ENCODE results near the gene SHANK1. TPM values are rescaled to one million over a fixed set of nuclear protein-coding genes. Genes with fewer than 3 reads are reported as not detected.

SHANK1 gene
- total and polyA plus RNA-seq, 2 donors from 2014 or later = 0.24 to 0.35 TPM

DNA sequence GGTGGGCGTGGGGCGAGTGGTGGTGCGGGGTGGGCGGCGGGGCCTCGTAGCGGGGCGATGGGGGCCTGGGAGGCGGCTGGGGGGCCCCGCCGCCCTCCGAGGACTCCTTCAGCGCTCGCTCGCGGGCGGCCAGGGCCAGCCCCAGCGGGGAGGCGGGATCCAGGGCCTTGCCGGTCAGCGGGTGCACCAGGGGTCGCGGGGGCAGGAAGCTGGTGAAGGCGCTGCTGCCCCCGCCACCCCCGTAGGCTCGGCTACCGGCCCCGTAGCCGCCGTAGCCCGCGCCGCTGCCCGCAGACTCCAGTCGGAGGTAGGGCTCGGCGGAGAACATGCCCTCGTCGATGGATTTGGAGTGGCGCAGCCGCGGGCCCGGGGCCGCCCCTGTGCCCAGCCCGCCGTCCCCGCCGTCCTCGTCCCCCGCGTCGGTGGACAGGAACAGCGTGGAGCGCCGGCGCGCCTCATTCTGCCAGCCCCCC is 51.8 kb downstream of the SHANK1 start:
- no peak overlapping the region for H3K27ac ChIP-seq (ENCODE audit: low read depth in 2 of 2, low read length in 2 of 2)
- peak in 2 of 5 donors; percentile 51 to 62 for DNase-seq
- FAIRE-seq = no peak
- H3K9me3 ChIP-seq (ENCODE audit: control insufficient read depth in 2 of 3, insufficient read depth in 1 of 3, low read length in 3 of 3) = no peaks in the 10 kb centered on the region
- intact Hi-C loops (cut with DNase I) = no loop called here
- H3K36me3 ChIP-seq (ENCODE audit: control insufficient read depth in 2 of 3, insufficient read depth in 3 of 3, low read length in 3 of 3) = no peaks in the 10 kb centered on the region
- no peak for TF ChIP-seq CTCF (IDR thresholded peaks at IDR 0.05; ENCODE audit: borderline replicate concordance, extremely low read depth, insufficient read depth)
- no peak overlapping the region for H3K4me3 ChIP-seq (ENCODE audit: low read length in 3 of 3)
- peaks cover 7% of the 10 kb centered on the region for H3K27me3 ChIP-seq (ENCODE audit: control insufficient read depth, insufficient read depth, low read length)
- no peak overlapping the region for H3K9ac ChIP-seq (ENCODE audit: low read length in 3 of 3)
- H3K4me1 ChIP-seq (ENCODE audit: control insufficient read depth in 2 of 3, insufficient read depth in 2 of 3, low read depth in 1 of 3, low read length in 3 of 3) = no peaks in the 10 kb centered on the region

DNA sequence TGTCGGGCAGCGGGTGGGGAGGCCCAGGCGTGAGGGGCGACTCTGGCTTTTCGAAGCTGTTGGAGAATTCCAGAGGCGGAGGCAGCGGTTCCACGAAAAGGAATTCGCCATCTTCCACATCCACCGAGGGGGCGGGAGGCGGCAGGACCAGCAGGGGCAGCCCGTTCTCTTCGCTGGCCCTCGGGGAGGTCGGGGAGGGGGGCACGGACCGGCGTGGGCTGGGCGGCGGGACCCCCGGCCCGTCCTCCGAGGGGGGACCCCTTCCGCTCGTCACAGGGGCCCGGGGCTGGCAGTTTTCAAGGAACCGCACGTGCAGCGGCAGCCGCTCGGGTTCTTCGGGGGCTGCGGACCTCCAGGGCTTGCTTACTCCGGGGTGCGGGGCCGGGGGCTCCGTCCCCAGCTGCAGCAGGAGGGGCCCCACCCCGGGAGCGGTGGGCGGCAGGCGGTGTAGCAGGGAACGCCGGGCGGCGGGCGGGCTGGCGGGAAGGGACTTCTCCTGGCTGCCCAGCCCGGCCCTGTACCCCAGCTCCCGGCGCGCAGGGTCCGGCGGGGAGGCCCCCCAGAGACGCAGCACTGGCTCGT is 52.3 kb downstream of the SHANK1 start:
- Histone ChIP-seq H3K4me1 (ENCODE audit: control insufficient read depth in 2 of 3, insufficient read depth in 2 of 3, low read depth in 1 of 3, low read length in 3 of 3) (no peaks in the 10 kb centered on the region), H3K27ac (ENCODE audit: low read depth in 2 of 2, low read length in 2 of 2) (no peak overlapping the region), H3K9ac (ENCODE audit: low read length in 3 of 3) (no peak overlapping the region), H3K27me3 (ENCODE audit: control insufficient read depth, insufficient read depth, low read length) (peaks cover 7% of the 10 kb centered on the region), H3K9me3 (ENCODE audit: control insufficient read depth in 2 of 3, insufficient read depth in 1 of 3, low read length in 3 of 3) (no peaks in the 10 kb centered on the region), H3K36me3 (ENCODE audit: control insufficient read depth in 2 of 3, insufficient read depth in 3 of 3, low read length in 3 of 3) (no peaks in the 10 kb centered on the region), H3K4me3 (ENCODE audit: low read length in 3 of 3) (no peak overlapping the region)
- FAIRE-seq (no peak), DNase-seq (peak in 2 of 5 donors; percentile 49 to 66)
- intact Hi-C loops (cut with DNase I) = no loop called here
- TF ChIP-seq CTCF (IDR thresholded peaks at IDR 0.05; ENCODE audit: borderline replicate concordance, extremely low read depth, insufficient read depth) = no peak

DNA sequence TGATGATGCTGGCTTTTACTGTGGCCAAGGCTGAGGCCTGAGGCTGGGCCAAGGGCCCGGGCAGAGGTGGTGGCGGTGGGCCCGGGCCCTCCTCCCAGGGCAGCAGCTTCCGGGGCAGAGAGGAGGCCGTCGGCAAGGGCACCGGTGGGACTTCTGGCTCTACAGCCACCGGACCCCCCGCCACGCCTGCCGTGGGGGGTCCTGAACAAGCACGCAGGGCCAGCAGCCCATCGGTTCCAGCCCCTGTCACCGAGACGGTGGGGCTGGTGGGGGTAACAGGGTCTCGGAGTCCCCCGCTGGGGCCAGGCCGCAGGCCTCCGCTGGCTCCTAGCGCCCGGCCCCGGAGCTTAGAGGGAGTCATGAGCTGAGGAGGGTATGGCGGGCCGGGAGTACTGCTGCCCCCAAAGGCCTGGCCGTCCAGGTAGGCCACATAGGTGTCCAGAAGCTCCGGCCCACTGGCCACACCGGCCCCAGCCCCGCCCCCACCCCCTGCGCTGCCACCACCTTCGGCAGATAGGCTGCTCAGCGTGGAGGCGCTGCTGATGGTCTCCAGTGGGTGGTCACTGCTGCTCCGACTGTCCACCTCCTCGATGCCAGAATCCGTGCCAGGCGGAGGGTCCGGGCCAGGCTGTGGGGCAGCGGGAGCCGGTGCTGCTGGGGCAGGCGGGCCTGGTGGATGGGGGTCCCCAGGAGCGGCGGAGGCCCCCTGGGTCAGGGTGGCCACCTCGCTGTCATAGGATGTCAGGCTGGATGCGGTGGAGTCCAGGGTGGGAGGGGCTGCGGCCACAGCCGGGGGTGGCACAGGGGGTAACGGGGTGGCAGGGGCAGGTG is 53.0 kb downstream of the SHANK1 start:
- peak in 2 of 5 donors; percentile 59 to 64 for DNase-seq
- peaks cover 7% of the 10 kb centered on the region for H3K27me3 ChIP-seq (ENCODE audit: control insufficient read depth, insufficient read depth, low read length)
- no peak overlapping the region for H3K9ac ChIP-seq (ENCODE audit: low read length in 3 of 3)
- FAIRE-seq = no peak
- no peaks in the 10 kb centered on the region for H3K36me3 ChIP-seq (ENCODE audit: control insufficient read depth in 2 of 3, insufficient read depth in 3 of 3, low read length in 3 of 3)
- no peak overlapping the region for H3K4me3 ChIP-seq (ENCODE audit: low read length in 3 of 3)
- no peak overlapping the region for H3K27ac ChIP-seq (ENCODE audit: low read depth in 2 of 2, low read length in 2 of 2)
- intact Hi-C loops (cut with DNase I) = no loop called here
- H3K4me1 ChIP-seq (ENCODE audit: control insufficient read depth in 2 of 3, insufficient read depth in 2 of 3, low read depth in 1 of 3, low read length in 3 of 3) = no peaks in the 10 kb centered on the region
- no peak for TF ChIP-seq CTCF (IDR thresholded peaks at IDR 0.05; ENCODE audit: borderline replicate concordance, extremely low read depth, insufficient read depth)
- no peaks in the 10 kb centered on the region for H3K9me3 ChIP-seq (ENCODE audit: control insufficient read depth in 2 of 3, insufficient read depth in 1 of 3, low read length in 3 of 3)
